Kidney capillary endothelial cell (primary cell): Measurements from ENCODE around the gene JDP2.
"Not testable (repeated sequence)": the region's sequence is repeated elsewhere in the genome, so short reads cannot be mapped to it uniquely, and the experiment has no call there.

Source experiments
- DNase-seq: peaks from one replicate; pipeline ENCODE4 v3.0.0-alpha.2; 2018; ENCODE audit warnings: low spot score

JDP2 gene

GRCh38 chr14:75427482-75428229, at the start of gene JDP2:
TSS of gene JDP2 (plus strand) at chr14:75428022. CDS start at chr14:75437921, 9,899 bp downstream.
- DNase-seq: peak; percentile 23

GRCh38 chr14:75379246-75379929, 48.4 kb upstream of the JDP2 start:
- no peak for DNase-seq

GRCh38 chr14:75379930-75380270, 47.9 kb upstream of the JDP2 start:
- no peak for DNase-seq

- DNase-seq: no peak
These were observed 47.2 kb upstream of the JDP2 start for GRCh38 chr14:75380656-75381055.

- DNase-seq: no peak
These were observed 46.2 kb upstream of the JDP2 start for GRCh38 chr14:75381642-75382041.

- not testable (repeated sequence) for DNase-seq
These were observed 44.6 kb upstream of the JDP2 start for GRCh38 chr14:75383219-75383618.

GRCh38 chr14:75383721-75384120, 44.1 kb upstream of the JDP2 start:
- DNase-seq: no peak

GRCh38 chr14:75389679-75390078, 38.1 kb upstream of the JDP2 start:
- DNase-seq: no peak

GRCh38 chr14:75390183-75390582, 37.6 kb upstream of the JDP2 start:
- DNase-seq: no peak

GRCh38 chr14:75391953-75392352, 35.9 kb upstream of the JDP2 start:
- no peak for DNase-seq

- DNase-seq: no peak
These were observed 34.9 kb upstream of the JDP2 start for GRCh38 chr14:75392686-75393641.

GRCh38 chr14:75393794-75394193, 34.0 kb upstream of the JDP2 start:
- no peak for DNase-seq

- DNase-seq: no peak
These were observed 32.0 kb upstream of the JDP2 start for GRCh38 chr14:75395862-75396261.

- DNase-seq: no peak
These were observed 28.5 kb upstream of the JDP2 start for GRCh38 chr14:75399321-75399720.

- DNase-seq: no peak
These were observed 27.7 kb upstream of the JDP2 start for GRCh38 chr14:75399843-75400775.

GRCh38 chr14:75401361-75401760, 26.5 kb upstream of the JDP2 start:
- DNase-seq: no peak

- no peak for DNase-seq
These were observed 24.9 kb upstream of the JDP2 start for GRCh38 chr14:75402867-75403413.

GRCh38 chr14:75404847-75405246, 23.0 kb upstream of the JDP2 start:
- no peak for DNase-seq

GRCh38 chr14:75406102-75406501, 21.7 kb upstream of the JDP2 start:
- no peak for DNase-seq

GRCh38 chr14:75406856-75407255, 21.0 kb upstream of the JDP2 start:
- no peak for DNase-seq
